HG03558 (cell line): Measurements from ENCODE around the gene EYA4.

Experiments used
- ATAC-seq: cut with Tn5 transposase; IDR thresholded peaks from one replicate; pipeline ENCODE4 v1.9.1; 2021; ENCODE audit warnings: moderate number of reproducible peaks; ENCODE audit not compliant: unreplicated experiment; ENCODE audit errors: extremely low read depth

The EYA4 gene

GRCh38 chr6:133339543-133340384, 98.6 kb downstream of the EYA4 start:
- no peak for ATAC-seq

- no peak for ATAC-seq
Observed at GRCh38 chr6:133340557-133340956, 99.4 kb downstream of the EYA4 start.

- ATAC-seq = no peak
Observed at GRCh38 chr6:133341607-133342158, 100.5 kb downstream of the EYA4 start.

- no peak for ATAC-seq
Observed at GRCh38 chr6:133343220-133343619, 102.1 kb downstream of the EYA4 start.

GRCh38 chr6:133348846-133349245, 107.7 kb downstream of the EYA4 start:
- no peak for ATAC-seq

- ATAC-seq = no peak
Observed at GRCh38 chr6:133350928-133351327, 109.8 kb downstream of the EYA4 start.

GRCh38 chr6:133352046-133352445, 110.9 kb downstream of the EYA4 start:
- ATAC-seq = no peak

DNA sequence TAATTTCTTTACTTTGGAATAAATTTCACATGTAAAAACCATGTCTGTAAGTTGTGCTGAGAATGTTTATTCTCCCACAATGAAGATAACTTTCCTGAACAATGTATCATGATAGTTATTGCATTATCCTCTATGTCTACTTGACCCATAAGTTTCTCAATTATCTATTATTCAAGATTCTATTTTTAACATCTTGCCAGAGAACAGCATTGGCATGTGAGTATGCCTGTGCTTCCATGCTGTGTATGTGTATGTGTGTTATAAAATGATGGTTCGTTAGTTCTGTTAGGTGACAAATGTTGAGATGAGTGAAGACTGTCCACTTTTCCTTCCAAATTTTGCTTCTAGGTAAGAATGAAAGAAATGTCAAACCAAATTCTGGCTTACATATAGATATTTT, 111.9 kb downstream of the EYA4 start:
- ATAC-seq = no peak

DNA sequence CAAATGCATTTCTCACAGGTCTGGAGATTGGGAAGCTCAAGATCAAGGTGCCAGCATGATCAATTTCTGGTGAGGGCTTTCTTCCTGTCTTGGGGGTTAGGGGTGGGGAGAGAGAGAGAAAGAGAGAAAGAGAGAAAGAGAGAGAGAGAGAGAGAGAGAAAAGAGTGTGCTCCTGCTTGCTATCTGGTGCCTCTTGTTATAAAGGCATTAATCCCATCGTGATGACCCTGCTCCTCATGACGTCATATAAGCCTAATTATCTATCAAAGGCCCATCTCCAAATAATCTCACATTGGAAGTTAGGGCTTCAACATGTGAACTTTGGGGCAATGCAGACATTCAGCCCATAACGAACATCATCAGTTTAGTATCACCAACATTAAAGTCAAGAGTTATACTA, 114.8 kb downstream of the EYA4 start:
- no peak for ATAC-seq

GRCh38 chr6:133358574-133359150, 117.5 kb downstream of the EYA4 start:
- no peak for ATAC-seq

DNA sequence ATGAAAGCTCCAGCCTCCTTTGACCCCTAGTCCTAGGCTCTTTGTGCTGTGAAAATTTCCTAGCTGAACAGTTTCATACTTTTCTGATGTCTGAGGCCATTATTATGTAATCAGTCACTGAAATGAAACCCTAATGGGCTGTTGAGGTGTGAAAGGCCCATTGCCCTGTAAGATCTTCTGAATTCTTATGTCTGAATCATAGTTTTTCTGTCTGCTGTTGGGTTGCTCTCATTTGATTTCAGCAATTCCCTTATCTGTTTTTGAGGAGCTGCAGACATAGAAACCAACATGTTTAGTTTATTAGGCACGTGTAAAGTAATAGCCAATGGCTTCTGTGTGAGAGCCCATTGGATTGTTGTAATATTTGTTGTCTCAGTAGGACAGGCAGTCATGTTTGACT, 118.1 kb downstream of the EYA4 start:
- ATAC-seq = no peak

DNA sequence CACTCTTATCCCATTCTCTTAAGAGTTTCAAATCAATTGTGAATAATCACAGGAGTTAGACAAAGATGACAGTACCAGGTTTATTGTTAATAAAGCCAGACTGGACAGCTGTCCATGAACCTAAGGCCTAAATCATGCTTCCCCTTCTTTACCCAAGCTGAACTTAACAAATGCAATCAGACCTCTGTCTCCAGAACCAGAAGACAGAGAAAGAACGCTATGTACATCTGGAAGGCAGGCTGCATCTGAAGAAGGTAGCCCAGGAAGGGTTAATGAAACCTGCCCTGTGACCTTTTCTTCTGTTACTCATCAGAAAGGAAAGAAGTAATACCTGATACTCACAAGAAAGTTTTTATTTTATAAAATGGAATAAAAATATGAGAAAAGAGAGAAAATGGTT, 118.6 kb downstream of the EYA4 start:
- ATAC-seq = no peak

- ATAC-seq = no peak
Observed at GRCh38 chr6:133360194-133360593, 119.0 kb downstream of the EYA4 start.

DNA sequence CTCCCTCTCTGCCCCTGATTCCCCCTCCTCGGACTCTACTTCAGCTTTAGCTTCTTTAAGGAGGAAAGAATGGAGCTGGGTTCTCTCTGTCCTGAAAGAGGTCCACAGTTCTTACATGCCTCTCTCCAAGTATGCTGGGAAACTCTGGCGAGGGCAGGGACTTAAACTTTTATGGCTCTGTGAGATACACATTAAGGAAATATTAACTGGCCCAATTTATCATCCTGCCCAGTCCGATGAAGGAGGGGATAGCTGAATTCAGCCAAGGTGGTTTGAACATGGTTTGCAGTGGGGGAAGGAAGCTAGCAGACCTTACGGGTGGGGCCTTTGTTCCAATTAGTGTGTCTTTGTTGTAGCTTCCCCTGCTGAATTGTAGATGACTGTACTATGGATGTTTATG, 121.7 kb downstream of the EYA4 start:
- ATAC-seq = no peak

DNA sequence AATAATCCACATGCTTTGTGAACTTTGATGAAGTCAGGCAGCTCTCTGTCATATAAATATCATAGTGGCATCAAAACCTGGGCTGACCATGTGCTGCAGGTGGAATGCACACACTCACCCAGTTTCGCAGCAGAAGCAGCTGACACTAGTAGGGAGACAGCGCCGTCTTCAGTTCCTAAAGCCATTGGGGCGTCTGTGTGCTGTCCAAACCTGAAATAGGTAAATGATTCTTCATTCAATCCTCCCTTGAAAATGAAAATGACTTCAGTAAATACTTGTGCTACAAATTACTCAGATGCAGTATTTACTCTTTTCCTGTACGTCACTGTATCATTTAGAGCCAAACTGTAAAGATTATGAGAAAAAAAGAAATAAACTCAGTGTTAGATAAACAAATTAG, 127.5 kb downstream of the EYA4 start:
- no peak for ATAC-seq

DNA sequence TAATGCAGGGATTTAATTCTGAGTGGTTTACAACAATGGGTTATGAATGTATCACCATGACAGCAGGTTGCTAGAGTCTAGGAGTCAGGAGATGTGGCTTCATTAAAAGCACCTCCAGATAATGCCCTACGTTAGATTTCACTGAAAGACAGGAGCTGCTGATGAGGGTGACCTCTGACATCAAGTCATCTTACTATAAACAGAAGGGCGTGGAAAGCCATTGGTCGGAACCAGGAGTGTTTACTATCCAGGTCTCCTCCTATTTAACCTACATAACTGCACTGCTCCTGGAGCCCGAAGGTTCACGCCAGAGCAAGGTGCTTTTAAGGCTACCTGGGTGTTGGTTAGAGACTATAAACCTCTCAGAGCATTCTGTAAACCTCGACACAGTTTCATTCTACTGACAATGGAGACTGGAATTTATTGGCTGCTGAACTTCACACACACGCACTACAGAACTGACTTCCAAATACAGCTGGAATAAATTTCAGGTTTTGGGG, 128.7 kb downstream of the EYA4 start:
- no peak for ATAC-seq

DNA sequence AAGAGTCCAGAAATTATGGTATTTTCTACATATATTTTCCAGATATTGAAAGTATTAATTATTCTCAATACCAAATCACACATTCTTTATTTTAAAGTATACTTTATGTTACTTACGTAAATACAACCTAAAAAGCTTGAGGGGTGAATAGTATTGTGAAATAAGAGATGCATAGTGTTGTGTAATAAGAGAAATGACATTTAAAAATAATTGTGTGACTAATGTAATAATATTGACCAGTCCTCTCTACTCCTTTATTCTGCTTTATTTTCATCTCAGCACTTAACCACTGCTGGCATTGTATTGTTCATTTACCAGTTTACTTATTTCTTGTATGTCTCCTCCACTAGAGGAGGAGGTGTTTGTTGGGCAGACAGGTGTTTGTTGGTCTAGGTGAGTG, 135.6 kb downstream of the EYA4 start:
- no peak for ATAC-seq

DNA sequence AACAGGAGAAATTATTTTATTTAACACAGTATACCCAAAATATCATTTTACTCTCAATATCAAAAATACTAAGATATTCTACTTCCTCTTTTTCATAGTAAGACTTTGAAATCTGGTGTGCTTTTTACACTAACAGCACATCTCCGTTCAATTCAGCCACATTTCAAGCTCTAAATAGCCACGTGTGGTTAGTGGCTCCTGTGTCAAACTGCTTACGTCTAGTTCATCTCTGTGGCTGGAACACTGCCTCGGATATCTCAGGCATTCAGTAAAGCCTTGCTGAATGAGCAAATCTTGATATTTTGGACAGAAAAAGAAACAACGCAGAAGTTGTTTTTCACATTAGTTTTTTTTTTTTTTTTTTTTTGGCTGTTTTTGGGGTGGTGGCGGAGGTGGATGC, 136.1 kb downstream of the EYA4 start:
- ATAC-seq = no peak

DNA sequence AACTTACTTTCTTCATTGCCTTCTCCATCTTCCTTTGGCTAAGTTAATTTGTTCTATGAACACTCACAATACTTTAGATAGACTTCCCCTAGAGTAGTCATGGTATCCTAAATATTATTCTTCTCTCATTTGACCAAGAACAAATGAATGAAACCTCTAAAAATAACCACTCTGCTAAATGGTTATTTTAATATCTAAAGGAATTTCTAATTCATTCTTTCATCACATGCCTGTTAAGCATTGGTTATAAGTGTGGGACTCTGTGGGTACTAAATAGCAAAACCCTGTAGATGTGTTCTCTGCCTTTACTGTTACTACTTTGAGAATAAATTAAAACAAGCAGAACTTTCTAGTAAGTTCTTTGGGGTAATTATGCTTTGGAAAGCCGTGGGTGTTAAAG, 138.9 kb downstream of the EYA4 start:
- ATAC-seq = no peak

DNA sequence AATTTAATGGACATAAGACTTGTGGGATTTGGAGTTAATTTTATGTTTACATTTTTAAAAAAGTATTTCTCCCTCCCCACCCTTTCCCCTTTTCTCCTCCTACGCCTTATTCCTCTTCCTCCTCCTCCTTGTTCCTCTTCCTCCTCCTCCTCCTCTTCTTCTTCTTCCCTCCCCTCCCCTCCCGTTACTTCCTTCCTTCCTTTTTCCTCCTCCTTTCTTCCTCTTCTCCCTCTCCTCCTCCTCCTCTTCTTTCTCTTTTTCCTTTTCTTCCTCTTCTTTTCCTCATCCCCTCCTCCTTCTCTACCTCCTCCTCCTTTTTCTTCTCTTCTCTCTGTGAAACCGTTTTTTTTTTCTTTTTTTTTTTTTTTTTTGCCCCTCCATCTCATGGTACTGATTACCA, 139.6 kb downstream of the EYA4 start:
- ATAC-seq = no peak

- no peak for ATAC-seq
Observed at GRCh38 chr6:133388731-133389130, 147.6 kb downstream of the EYA4 start.

GRCh38 chr6:133390168-133390567, 149.0 kb downstream of the EYA4 start:
- no peak for ATAC-seq
